Measurements from ENCODE around the gene RAI1. TPM values are rescaled to one million over a fixed set of nuclear protein-coding genes. Genes with fewer than 3 reads are reported as not detected.

Gene RAI1
- polyA plus RNA-seq, 3 donors: 30.5 to 43.9 (median 34.7) TPM

- no peak for DNase-seq
Observed at GRCh38 chr17:17661134-17661533, 20.1 kb upstream of the RAI1 start.

DNA sequence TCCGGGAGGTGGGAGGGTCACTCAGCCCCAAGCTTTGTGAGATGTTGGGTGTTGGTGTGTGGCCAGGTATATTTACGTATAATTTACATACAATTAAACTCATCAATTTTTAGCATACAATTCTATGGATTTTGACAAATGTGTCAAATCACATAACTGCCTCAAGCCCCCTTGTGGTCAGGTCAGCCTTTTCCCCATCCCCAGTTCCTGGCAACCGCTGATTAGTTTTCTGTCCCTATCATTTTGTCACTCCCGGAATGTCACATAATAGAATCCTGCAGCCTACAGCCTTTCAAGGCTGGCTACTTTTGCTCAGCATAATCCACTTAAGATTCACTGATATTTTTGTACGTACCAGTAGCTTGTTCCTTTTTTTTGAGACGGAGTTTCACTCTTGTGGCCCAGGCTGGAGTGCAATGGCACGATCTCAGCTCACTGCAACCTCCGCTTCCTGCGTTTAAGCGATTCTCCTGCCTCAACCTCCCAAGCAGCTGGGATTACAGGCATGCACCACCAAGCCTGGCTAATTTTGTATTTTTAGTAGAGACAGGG is 19.3 kb upstream of the RAI1 start:
- DNase-seq: no peak

DNA sequence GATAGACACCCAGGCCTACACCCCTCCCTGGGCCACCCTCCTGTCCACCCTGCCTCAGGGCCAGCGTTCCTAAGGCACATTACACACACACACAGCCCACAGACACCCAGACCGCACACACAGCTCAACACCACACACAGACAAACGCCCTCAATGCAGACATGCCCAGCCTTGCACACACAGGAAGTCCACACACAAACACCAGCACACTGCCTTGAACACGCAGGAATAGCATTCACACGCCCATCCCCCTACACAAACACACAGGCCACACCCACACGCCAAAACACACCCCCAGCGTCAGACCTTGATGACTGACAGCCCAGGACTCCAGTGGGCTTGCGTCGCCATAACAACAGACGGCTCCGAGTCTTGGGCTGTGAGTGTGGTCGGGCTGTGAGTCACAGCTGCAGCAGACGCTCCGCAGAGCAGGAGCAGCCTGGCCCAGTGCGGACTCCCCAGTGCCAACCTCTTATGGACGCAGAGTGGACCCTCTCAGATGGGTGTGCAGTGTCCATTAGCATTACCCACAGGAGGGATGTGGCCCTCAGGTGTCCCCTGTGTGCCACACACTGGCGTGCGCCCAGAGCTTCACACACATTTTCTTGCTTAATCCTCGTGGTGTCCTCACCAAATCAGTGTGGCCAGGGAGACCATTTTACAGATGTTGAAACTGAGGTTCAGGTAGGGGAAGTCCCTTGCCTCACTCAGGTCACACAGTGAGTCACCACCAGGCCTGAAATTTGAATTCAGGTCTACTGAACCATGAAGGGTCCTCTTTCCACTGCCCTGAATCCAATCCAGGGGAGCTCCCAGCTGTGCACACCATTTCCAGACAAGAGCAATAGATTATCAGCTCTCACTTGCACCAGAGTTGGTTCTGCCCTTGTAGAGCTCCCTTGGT is 17.8 kb upstream of the RAI1 start:
- DNase-seq: peak; percentile 74

- no peak for DNase-seq
Observed at GRCh38 chr17:17664064-17664452, 17.2 kb upstream of the RAI1 start.

DNA sequence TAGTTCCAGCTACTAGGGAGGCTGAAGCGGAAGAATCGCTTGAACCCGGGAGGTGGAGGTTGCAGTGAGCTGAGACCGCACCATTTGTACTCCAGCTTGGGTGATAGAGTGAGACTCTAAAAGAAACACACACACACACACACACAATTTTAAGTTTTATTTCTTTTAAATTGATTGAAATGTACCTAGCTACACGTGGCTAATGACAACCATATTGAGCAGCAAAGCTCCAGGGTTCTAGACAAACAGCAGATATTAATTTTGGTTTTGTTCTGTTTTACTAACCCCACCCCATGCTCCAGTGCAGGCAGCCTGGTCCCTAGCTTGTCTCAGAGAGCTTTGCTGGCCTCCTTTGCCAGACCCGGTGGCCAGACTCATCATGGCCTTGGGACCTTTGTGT is 16.0 kb upstream of the RAI1 start:
- DNase-seq: no peak

DNA sequence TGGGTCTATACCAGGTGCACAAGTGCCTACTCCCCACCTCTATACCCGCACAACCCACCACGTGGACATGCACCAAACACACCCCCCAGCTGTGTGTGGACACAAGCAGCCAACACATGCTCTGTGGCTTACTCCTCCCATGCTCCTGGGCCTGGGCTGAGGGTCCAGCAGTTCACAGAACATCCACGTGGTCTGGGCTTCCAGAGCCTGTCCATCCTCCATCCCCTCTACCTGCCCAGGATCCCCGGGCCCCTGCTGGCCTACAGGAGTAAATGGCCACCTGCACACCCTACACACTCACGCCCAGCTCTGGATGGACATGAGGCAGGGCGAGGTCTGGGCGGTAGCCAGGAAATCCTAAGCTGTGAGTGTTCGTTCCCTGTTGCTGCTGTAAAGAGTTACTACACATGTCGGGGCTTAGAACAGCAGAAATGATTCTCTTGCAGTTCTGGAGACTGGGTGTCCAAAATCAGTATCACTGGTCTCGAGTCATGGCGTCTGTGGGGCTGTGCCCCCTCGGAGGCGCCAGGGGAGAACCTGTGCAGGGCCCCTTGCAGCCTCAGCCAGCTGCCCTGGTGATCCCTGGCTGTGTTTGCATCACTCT is 15.0 kb upstream of the RAI1 start:
- no peak for DNase-seq

- no peak for DNase-seq
Observed at GRCh38 chr17:17667231-17667630, 14.0 kb upstream of the RAI1 start.

GRCh38 chr17:17667947-17668346 is 13.3 kb upstream of the RAI1 start:
- no peak for DNase-seq

DNA sequence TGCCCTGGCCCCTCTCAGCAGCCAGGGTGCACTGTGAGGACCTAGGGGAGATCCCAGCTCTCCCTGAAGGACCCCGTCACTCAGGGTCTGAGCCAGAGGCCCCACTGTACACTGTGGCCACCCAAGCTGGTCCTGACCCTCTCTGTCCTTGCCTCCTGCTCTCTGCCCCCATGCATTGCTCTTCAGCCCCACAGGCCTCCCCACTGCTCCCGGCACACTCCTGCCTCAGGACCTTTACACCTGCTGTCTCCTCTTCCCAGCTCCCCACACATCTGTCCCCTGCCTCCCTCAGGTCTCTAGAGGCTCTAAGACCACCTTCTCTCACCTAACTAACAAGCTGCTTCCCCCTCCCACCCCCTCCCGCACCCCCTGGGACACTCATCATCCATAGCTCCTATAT is 12.9 kb upstream of the RAI1 start:
- DNase-seq: no peak

DNA sequence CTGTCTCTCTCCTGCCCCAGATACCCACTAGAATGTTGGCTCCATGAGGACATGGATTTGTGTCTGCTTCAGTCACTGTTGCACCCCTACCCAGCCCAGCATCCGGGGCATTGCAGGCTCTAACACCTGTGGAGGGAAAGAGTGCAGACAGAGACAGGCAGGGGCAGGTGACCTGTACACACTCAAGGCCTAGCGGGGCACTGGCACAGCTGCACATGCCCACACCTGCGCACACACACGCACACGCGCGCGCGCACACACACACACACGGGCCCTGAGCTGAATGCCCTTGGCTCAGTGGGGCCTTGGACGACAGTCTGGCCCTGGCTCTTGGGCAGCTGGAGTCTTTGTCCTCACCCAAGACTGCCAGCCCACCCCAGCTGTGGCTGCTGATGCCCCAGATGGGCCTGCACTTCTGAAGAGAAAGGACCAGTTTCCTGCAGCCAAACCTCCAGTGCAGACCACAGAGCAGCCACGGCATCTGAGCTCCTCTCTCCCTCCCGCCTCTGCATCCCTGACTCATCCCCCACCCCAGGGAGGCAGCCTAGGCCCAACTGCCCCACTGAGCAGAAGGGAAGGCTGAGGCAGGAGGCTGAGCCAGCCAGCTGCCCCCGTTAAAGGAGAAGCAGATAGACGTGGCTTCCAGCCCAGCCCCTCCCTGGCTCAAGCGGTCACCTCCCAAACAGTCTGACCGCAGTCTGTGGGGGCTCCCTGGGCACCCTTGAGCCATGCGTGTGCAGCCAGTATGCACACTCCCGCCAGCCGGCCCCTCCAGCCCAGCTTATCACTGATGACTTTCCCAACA is 12.3 kb upstream of the RAI1 start:
- DNase-seq: no peak

DNA sequence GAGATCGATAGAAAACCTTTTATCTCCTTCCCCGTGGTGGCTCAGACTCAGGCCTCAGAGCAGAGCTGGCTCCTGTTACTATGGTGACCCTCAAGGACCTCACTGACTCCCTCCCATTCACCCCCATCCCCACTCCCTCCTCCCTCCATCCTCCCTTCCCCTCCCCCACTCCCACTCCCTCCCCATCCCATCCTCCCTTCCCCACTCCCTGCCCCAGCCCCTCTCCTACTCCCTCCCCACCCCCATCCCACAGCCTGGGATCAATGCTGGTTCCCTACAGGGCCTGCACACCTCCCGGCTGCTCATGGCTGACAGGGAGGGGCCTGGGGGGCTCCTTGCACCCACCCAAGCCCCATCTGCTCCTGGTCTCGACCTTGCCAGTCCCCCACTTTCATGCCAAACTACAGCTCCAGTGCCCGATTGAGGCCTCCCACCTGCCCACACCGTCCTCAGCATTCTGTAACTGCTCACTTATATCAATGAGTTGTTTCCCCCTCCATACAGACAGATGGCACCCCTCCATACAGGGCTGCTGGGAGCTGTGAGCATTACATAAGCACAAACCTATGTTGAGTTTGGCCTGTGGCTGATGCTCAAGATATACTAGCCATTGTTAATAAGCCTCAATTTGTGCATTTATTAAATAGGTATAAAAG is 11.6 kb upstream of the RAI1 start:
- DNase-seq: no peak

- DNase-seq: no peak
Observed at GRCh38 chr17:17670701-17671305, 10.5 kb upstream of the RAI1 start.

DNA sequence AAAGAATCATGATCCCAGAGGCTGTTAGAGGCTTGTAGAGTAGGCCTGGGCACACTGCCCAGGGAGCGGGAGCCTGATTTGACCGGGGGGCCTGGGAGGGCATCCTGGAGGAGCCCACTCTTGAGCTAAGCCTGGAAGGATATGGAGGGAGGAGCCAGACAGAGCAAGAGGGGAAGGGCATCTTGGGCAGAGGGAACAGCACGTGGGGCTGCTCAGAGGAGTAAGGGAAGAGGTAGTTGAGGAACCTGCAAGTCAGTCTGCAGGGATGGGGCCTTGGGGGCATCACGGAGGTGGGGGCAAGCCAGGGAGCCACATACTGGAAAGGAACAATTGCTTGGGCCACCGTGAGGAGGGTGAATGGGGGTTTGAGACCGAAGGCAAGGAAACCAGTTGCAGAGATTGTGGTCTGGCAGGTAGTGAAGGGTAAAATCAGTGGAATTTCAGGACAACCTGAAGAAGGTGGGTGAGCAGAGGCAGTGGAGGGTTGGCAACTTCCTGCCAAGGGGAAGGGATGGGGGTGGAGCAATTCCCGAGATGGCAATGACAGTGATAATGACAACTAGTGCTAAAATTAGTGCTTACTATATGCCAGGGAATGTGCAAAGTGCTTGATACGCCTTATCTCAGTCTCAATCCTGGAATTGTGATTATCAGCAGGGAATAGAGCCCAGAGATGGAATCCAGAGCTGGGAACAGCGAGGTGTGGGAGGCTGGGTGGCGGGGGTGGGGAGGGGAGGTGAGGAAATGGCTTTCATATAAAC is 9.7 kb upstream of the RAI1 start:
- DNase-seq: no peak

DNA sequence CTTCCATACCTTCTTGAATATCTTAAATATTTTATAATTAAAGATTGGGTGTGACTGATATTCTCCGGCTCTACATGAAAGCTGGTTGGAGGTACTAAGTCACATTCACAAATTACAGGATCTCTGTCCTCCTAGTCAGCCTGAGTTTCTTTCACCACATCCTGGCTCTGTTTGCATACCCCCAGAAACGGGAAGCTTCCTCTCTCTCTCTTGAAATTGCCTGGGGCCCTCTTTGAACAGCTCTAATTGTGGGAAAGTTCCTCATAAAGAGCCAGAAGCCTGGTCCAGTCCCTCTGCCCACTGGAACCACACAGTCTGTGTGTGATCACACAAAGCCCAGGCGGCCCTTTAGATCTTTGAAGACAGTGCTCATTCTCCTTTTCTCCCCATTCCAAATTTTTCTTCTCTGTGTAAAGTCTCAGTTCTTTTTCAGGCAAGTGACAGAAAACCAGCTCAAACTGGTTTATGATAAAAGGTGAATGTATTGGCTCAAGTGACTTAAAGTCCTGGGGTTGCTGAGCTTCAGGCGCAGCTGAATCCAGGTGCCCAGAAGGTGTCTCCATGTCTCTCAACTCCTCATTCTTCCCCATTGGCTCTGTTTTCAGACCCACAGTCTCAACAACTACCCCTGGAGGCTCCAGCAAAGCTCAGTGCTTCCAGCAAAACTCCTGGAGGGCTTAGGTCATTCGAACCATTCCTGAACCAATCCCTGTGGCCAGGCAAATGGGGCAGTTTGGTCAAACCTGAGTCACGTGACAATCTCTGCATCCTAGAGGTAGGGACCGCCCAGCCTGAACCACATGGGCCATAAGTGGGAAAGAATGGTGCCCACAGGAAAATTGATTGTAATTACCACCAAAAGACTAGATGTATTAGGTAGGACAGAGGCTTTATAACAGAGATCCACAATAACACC is 8.5 kb upstream of the RAI1 start:
- no peak for DNase-seq

- no peak for DNase-seq
Observed at GRCh38 chr17:17675416-17675815, 5.8 kb upstream of the RAI1 start.

DNA sequence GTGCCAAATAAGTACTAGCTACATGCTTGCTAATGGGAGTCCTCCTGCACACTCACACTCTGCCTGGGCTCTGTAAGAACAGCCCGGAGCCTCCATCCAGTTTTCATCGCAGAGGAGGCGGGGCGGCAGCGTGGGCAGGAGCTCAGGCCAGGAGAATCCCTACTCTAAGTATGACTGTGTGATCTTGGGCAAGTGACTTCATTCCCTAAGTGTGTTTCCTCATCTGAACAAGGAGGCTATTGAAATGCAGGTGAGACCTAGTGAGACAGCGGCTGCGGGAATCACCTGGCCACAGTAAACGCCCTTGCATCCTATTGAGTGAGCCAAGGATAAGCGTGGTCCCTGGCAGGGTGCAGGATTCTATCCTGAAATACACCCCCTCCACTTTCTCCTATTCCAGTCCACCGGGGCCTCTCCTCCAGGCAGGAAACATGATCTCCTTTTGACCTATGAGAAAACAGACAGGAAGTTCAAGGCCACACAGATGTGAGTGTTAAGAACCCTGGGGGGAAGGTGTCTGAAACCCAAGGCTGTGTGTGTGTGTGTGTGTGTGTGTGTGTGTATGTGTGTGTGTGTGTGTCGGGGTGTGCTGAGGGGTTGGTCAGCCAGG is 5.2 kb upstream of the RAI1 start:
- DNase-seq: no peak

DNA sequence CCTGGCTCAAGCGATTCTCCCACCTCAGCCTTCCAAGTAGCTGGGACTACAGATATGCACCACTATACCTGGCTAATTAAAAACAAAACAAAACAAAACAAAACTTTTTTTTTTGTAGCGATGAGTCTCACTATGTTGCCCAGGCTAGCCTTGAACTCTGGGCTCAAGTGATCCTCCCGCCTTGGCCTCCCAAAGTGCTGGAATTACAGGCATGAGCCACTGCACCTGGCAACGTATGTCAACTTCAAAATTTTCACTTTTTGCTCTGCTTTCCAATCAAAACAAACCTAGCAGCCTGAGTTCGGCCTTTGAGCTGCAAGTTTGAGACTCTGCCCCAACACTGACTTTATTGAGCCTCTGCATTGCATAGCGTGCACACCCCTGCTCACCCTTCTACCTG is 4.5 kb upstream of the RAI1 start:
- no peak for DNase-seq

DNA sequence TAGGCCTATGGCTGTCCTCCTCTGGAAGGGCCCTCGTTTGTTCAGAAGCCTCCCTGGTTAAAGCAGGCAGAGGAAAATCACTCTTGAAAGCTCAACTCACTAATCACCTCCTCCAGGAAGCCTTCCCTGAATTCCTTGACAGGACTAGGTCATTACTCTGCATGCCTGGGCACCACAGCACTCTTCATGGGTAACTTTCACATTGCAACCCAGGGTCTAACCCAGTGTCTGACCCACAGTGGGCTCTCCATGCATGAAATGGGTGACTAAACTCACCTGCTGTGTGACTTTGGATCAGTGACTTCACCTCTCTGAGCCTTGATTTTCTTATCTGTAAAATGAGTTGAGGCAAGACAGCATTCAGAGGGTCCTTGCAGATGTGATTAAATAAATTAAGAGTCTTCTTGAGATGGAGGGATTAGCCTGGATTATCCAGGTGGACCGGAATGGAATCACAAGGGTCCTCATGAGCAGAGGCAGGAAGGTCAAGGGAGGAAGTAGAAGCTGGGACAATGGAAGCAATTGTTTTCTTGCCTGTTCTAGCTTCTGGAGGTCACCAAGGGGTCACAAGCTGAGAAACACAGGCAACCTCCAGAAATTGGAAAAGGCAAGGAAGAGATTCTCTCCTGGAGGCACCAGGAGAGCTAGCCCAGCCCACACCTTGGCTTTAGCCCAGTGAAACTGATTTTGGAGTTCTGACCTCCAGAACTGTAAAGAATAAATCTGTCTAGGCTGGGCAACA is 3.8 kb upstream of the RAI1 start:
- no peak for DNase-seq
